NCI-H1048 (cell line): ENCODE results near the gene CSNK1D.

Source experiments
- DNase-seq: peaks from one replicate; lab custom pipeline; 2025; lab: John Stamatoyannopoulos, UW

CSNK1D gene

GRCh38 chr17:82238472-82239201, 34.9 kb downstream of the CSNK1D start:
- DNase-seq, result no peak

GRCh38 chr17:82237746-82238471, 35.6 kb downstream of the CSNK1D start:
- no peak for DNase-seq

- DNase-seq, result no peak
Observed at GRCh38 chr17:82237083-82237745, 36.3 kb downstream of the CSNK1D start.

GRCh38 chr17:82236142-82236971, 37.1 kb downstream of the CSNK1D start:
- DNase-seq, result no peak

GRCh38 chr17:82235775-82236141, 37.7 kb downstream of the CSNK1D start:
- no peak for DNase-seq

- DNase-seq, result no peak
Observed at GRCh38 chr17:82235056-82235774, 38.3 kb downstream of the CSNK1D start.

GRCh38 chr17:82234211-82235055, 39.1 kb downstream of the CSNK1D start:
- no peak for DNase-seq

GRCh38 chr17:82232876-82233785, 40.4 kb downstream of the CSNK1D start:
- no peak for DNase-seq

GRCh38 chr17:82232322-82232820, 41.1 kb downstream of the CSNK1D start:
- no peak for DNase-seq

- no peak for DNase-seq
Observed at GRCh38 chr17:82231562-82232321, 41.8 kb downstream of the CSNK1D start.

GRCh38 chr17:82231312-82231561, 42.3 kb downstream of the CSNK1D start:
- DNase-seq, result no peak

- no peak for DNase-seq
Observed at GRCh38 chr17:82230609-82231311, 42.7 kb downstream of the CSNK1D start.

- no peak for DNase-seq
Observed at GRCh38 chr17:82229698-82230608, 43.5 kb downstream of the CSNK1D start.

- no peak for DNase-seq
Observed at GRCh38 chr17:82228842-82229697, 44.4 kb downstream of the CSNK1D start, which contains the start of gene SLC16A3. SLC16A3 (plus strand) TSS chr17:82229042; CDS start chr17:82236009, 6,967 bp downstream.

GRCh38 chr17:82228278-82228841, 45.1 kb downstream of the CSNK1D start:
- no peak for DNase-seq
